ENCODE data around the gene IGFBP3. TPM values are rescaled to one million over a fixed set of nuclear protein-coding genes. Genes with fewer than 3 reads are reported as not detected.

IGFBP3 gene
- polyA plus RNA-seq, 1 donor: 62.6 TPM

GRCh38 chr7:45874408-45875131 is 46.5 kb downstream of the IGFBP3 start:
- no peak for DNase-seq

- DNase-seq: no peak
Observed at GRCh38 chr7:45873355-45873754, 47.7 kb downstream of the IGFBP3 start.

- no peak for DNase-seq
Observed at GRCh38 chr7:45873035-45873354, 48.1 kb downstream of the IGFBP3 start, which contains the start of gene CCDC201. TSS of gene CCDC201 (minus strand) at chr7:45873082. CDS start at chr7:45873007, 75 bp downstream.

DNA sequence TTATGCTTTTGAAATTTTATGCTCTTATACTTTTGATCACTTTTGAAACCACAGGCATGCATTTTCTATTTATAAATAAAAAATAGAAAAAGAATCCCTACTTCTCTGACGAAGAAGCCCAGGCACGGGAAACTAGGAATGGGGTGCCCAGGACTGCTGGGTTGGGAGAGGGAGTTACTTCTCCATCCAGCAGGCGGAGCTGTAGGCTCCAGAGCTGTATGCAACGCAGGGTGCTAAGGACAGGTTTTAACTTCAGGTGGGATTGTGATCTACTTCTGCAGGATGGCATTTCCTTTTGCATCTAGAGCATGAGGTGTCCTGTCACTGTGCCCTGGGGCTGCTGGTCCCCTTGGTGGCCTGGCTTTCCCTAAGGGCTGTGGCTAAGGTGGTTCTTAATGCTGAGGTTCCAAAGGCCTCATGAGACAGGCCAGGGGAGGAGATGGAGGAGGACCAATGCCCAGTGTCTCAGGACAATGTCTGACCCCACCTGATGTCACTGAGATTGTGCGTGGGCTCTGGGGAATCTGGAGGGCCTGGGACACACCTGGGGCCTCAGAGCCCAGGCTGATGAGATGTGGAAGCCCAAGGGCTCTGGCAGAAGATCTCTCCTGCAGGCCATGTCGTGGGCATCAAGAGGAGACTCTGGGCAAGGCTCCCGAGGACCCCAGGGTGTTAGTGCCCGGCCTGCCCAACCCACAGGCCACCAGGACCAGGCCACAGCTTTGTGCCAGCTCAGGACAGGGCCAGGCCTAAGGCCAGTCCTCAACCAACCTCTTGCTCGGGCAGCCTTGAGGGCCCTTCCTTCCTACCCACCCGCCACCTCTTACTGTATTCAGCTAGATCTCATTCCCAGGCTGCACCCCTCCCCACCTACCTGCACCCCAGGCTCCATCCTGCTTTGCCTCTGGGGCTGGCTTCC is 48.7 kb downstream of the IGFBP3 start:
- no peak for DNase-seq

GRCh38 chr7:45869426-45869825 is 51.6 kb downstream of the IGFBP3 start:
- no peak for DNase-seq

DNA sequence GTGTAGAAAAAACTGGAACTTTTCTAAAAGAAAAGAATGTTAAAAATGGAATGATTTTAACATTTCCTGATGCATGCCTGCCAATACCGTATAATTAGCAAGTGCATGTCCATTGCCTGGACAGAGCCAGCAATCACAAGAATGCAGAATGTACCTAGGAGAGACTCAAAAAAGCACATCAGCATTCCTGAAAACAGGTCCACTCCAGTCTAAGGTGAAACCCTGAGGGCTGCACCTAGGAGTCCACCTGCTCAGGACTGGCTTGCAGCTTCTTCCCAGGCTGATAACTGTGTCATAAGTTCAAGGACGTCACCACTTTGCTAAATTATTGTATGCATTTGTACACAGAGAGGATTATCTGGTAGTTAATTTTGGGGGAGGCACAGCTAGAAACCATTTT is 53.6 kb downstream of the IGFBP3 start:
- no peak for DNase-seq

DNA sequence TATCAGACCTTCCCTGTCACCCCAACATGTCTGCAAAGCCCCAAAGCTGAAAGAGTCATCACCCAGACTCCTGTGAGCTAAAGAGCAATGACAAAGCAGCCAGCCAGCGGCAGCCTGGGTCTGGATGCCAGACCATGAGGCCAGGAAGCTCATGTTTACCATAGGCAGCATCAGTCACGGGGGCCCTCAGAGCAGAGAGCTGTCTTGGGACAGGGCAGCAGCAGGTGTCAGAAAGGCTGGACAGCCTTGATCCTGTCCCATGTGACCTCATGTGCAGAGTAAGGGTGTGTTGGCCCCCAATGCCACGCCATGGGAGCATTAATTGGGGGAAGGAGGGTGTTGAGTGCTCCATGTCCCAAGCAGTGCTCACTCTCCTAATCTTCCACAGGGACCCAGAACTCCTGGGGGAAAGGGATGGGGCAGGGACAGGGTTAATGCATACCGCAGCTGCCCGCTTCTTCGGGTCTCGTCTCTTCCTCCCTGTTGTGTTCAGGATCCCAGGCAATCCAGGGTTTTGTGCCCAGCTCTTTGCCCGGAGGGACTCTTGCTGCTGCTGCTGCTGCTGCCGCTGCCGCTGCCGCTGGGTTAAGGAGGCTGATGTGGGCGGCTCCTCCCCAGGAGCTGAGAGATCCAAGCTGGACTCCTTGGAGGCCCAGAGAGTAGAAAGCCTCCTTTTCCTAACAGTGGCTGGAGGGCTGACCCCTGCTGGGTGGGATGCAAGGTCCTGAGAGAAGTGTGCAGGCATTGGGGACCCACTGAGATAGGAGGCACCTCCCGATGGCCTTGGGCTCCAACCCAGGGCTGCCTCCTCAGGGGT is 55.3 kb downstream of the IGFBP3 start:
- no peak for DNase-seq

DNA sequence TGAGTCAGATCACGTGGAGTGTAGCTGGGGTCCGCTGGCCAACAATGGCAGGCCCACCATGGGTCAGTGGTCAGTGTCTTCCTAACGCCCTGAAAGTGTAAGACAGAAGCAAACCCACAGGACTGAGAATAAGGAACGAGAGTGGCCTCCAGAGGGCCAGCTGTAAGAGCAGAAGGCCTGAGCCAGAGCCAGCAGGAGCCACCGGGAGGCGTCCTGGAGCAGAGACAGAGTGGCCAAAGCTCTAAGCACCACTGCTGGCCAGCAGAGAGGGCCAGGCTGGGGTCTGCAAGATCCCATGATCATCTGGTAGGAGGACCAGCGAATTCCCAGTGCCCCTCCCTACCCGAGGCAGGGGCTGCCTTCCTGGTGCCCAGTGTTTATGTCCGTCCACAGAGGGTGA is 57.4 kb downstream of the IGFBP3 start:
- no peak for DNase-seq

Other genes with a start within 250 kb of the IGFBP3 start
- gene CCDC201, start 48.2 kb downstream of the IGFBP3 start, polyA plus RNA-seq (ENCODE audit: insufficient read length): not detected
- gene IGFBP1, start 32.8 kb downstream of the IGFBP3 start, polyA plus RNA-seq (ENCODE audit: insufficient read length): 0.17 TPM

All from left kidney (tissue), 2 donors.